Hematopoietic multipotent progenitor cell treated with erythropoietin and hydrocortisone succinate and interleukin-3 and kit ligand, for 8 days (in vitro differentiated cells): ENCODE measurements around the gene CSF1.

Experiments used
- DNase-seq: peaks from one replicate; pipeline ENCODE4 v3.0.0-alpha.2; 2015

The CSF1 gene

GRCh38 chr1:109922326-109922725, 11.7 kb downstream of the CSF1 start:
- DNase-seq: no peak

- no peak for DNase-seq
These were observed 12.7 kb downstream of the CSF1 start for GRCh38 chr1:109923131-109923945.

GRCh38 chr1:109923946-109924275, 13.3 kb downstream of the CSF1 start:
- DNase-seq: no peak

- DNase-seq: no peak
These were observed 13.7 kb downstream of the CSF1 start for GRCh38 chr1:109924316-109924715.

GRCh38 chr1:109925159-109925990, 14.7 kb downstream of the CSF1 start:
- no peak for DNase-seq

GRCh38 chr1:109926662-109927300, 16.1 kb downstream of the CSF1 start:
- DNase-seq: no peak

- DNase-seq: no peak
These were observed 16.7 kb downstream of the CSF1 start for GRCh38 chr1:109927356-109927755.

- DNase-seq: no peak
These were observed 17.3 kb downstream of the CSF1 start for GRCh38 chr1:109927911-109928321.

- no peak for DNase-seq
These were observed 18.0 kb downstream of the CSF1 start for GRCh38 chr1:109928591-109929111.

GRCh38 chr1:109929170-109929569, 18.5 kb downstream of the CSF1 start:
- no peak for DNase-seq

- no peak for DNase-seq
These were observed 19.1 kb downstream of the CSF1 start for GRCh38 chr1:109929588-109930251.

GRCh38 chr1:109930252-109930993, 19.8 kb downstream of the CSF1 start:
- no peak for DNase-seq

- DNase-seq: no peak
These were observed 20.6 kb downstream of the CSF1 start for GRCh38 chr1:109931189-109931731.

- DNase-seq: no peak
These were observed 21.4 kb downstream of the CSF1 start for GRCh38 chr1:109931911-109932636.

GRCh38 chr1:109932679-109933078, 22.0 kb downstream of the CSF1 start:
- DNase-seq: no peak

GRCh38 chr1:109933856-109934711, 23.4 kb downstream of the CSF1 start:
- DNase-seq: no peak

- DNase-seq: no peak
These were observed 24.8 kb downstream of the CSF1 start for GRCh38 chr1:109935451-109935900.

- DNase-seq: no peak
These were observed 27.1 kb downstream of the CSF1 start for GRCh38 chr1:109937738-109938137.

- DNase-seq: no peak
These were observed 27.9 kb downstream of the CSF1 start for GRCh38 chr1:109938556-109938955.

- no peak for DNase-seq
These were observed 31.8 kb downstream of the CSF1 start for GRCh38 chr1:109942434-109942833.
